T-helper 1 cell treated with Interleukin-12 subunit alpha and Interleukin-12 subunit beta and Interleukin-4 antibody, amounts not matched to agents 30 ng/mL and 1 ng/mL, for 36 hours (primary cell): ENCODE data around the gene CFAP97D2. TPM values are rescaled to one million over a fixed set of nuclear protein-coding genes. Genes with fewer than 3 reads are reported as not detected.
"Not testable (repeated sequence)": the region's sequence is repeated elsewhere in the genome, so short reads cannot be mapped to it uniquely, and the experiment has no call there.

ENCODE experiments used
- intact Hi-C: fragments of 100-400 bp; cut with micrococcal nuclease; formaldehyde crosslinking; loops from one replicate; pipeline ENCODE4 v1.15.1; 2024
- total RNA-seq: library from RNA; stranded (reverse); gene quantifications from 2 replicates; pipeline ENCODE4 v1.2.3, GENCODE V29; 2022

The CFAP97D2 gene
- total RNA-seq, 1 donor from 2014 or later: 0.42 TPM

GRCh38 chr13:114155926-114156883, 22.9 kb upstream of the CFAP97D2 start:
- intact Hi-C loops: no loop called here

- intact Hi-C loops: no loop called here
Measured at GRCh38 chr13:114157869-114158495, 21.1 kb upstream of the CFAP97D2 start.

GRCh38 chr13:114158869-114159666, 20.0 kb upstream of the CFAP97D2 start:
- intact Hi-C loops: not testable (repeated sequence)

- intact Hi-C loops: no loop called here
Measured at GRCh38 chr13:114161028-114161556, 18.0 kb upstream of the CFAP97D2 start.

GRCh38 chr13:114161644-114162532, 17.2 kb upstream of the CFAP97D2 start:
- intact Hi-C loops: no loop called here

GRCh38 chr13:114162533-114162922, 16.5 kb upstream of the CFAP97D2 start:
- intact Hi-C loops: no loop called here

- intact Hi-C loops: no loop called here
Measured at GRCh38 chr13:114164053-114164452, 15.0 kb upstream of the CFAP97D2 start.

GRCh38 chr13:114164681-114165429, 14.2 kb upstream of the CFAP97D2 start:
- intact Hi-C loops: no loop called here

- intact Hi-C loops: no loop called here
Measured at GRCh38 chr13:114166381-114167131, 12.5 kb upstream of the CFAP97D2 start.

GRCh38 chr13:114167426-114167825, 11.6 kb upstream of the CFAP97D2 start:
- intact Hi-C loops: no loop called here

GRCh38 chr13:114167885-114168284, 11.2 kb upstream of the CFAP97D2 start:
- intact Hi-C loops: no loop called here

- intact Hi-C loops: no loop called here
Measured at GRCh38 chr13:114173272-114173671, 5.8 kb upstream of the CFAP97D2 start.

GRCh38 chr13:114173745-114174144, 5.3 kb upstream of the CFAP97D2 start:
- intact Hi-C loops: no loop called here

GRCh38 chr13:114174529-114174961, 4.5 kb upstream of the CFAP97D2 start:
- intact Hi-C loops: no loop called here

- intact Hi-C loops: not testable (repeated sequence)
Measured at GRCh38 chr13:114176359-114176902, 2.6 kb upstream of the CFAP97D2 start.

GRCh38 chr13:114177245-114178010, 1.6 kb upstream of the CFAP97D2 start:
- intact Hi-C loops: no loop called here

- intact Hi-C loops: no loop called here
Measured at GRCh38 chr13:114185182-114185971, 6.3 kb downstream of the CFAP97D2 start.
